ENCODE data around the gene DTX3. TPM values are rescaled to one million over a fixed set of nuclear protein-coding genes. Genes with fewer than 3 reads are reported as not detected.
A peak's percentile ranks its signal among the peaks of the same experiment; 100 is the strongest.
"Not testable (repeated sequence)": the region's sequence is repeated elsewhere in the genome, so short reads cannot be mapped to it uniquely, and the experiment has no call there.

DTX3 gene
- total RNA-seq, 4 donors from 2014 or later: 34.6 to 70.2 (median 53.2) TPM

- TF ChIP-seq POLR2A (IDR thresholded peaks at IDR 0.05) (no peak), EP300 (IDR thresholded peaks at IDR 0.05) (no peak), POLR2AphosphoS5 (IDR thresholded peaks at IDR 0.05) (no peak)
- TF ChIP-seq, protein P1, sequence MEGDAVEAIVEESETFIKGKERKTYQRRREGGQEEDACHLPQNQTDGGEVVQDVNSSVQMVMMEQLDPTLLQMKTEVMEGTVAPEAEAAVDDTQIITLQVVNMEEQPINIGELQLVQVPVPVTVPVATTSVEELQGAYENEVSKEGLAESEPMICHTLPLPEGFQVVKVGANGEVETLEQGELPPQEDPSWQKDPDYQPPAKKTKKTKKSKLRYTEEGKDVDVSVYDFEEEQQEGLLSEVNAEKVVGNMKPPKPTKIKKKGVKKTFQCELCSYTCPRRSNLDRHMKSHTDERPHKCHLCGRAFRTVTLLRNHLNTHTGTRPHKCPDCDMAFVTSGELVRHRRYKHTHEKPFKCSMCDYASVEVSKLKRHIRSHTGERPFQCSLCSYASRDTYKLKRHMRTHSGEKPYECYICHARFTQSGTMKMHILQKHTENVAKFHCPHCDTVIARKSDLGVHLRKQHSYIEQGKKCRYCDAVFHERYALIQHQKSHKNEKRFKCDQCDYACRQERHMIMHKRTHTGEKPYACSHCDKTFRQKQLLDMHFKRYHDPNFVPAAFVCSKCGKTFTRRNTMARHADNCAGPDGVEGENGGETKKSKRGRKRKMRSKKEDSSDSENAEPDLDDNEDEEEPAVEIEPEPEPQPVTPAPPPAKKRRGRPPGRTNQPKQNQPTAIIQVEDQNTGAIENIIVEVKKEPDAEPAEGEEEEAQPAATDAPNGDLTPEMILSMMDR (IDR thresholded peaks at IDR 0.05): no peak
- peak overlapping the region in 2 of 4 donors; percentile 14 to 31 for H3K27ac ChIP-seq
- H3K4me3 ChIP-seq: no peak overlapping the region
- WGBS, 2 donors (ENCODE audit: low coverage in 1 of 2): 61 to 63% methylated on average over 3 of the region's 3 CpGs
- no peak for ATAC-seq
- H3K9me3 ChIP-seq: no peaks in the 10 kb centered on the region
- H3K4me1 ChIP-seq: peaks cover 0 to 73% (median 21%) of the 10 kb centered on the region in 3 donors
- H3K36me3 ChIP-seq: peaks cover 0 to 50% of the 10 kb centered on the region in 2 donors
- peaks cover 22% of the 10 kb centered on the region for H3K27me3 ChIP-seq
Observed at GRCh38 chr12:57616383-57617101, 11.9 kb downstream of the DTX3 start.

DNA sequence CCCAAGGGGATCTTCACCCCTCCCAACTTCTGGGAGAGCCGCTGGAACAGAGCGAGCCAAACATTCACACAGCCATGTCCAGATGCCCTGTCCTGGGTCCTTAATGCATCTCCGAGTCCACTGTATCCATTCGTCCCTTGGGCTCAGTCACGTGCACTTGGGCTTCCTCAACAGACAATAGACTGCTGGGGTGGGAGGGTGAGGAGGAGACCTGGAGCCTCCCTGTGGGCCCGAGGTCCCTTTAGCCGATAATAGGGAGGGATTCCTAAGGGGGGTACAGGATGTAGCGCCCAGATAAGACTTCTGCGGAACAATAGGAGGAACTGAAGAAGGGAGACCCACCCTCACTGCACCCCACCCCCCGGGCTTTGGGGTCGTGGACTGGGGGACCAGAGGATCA is 13.3 kb downstream of the DTX3 start:
- H3K4me1 ChIP-seq: peaks cover 0 to 64% (median 22%) of the 10 kb centered on the region in 3 donors
- ATAC-seq: no peak
- TF ChIP-seq POLR2AphosphoS5 (IDR thresholded peaks at IDR 0.05): no peak
- TF ChIP-seq POLR2A (IDR thresholded peaks at IDR 0.05): no peak
- H3K27ac ChIP-seq: no peak overlapping the region
- H3K36me3 ChIP-seq: peaks cover 0 to 50% of the 10 kb centered on the region in 2 donors
- H3K27me3 ChIP-seq: peaks cover 27% of the 10 kb centered on the region
- H3K4me3 ChIP-seq: no peak overlapping the region
- WGBS, 2 donors (ENCODE audit: low coverage in 1 of 2): 39 to 71% methylated on average over 1 to 6 of the region's 11 CpGs
- no peaks in the 10 kb centered on the region for H3K9me3 ChIP-seq

GRCh38 chr12:57618431-57618830 is 13.8 kb downstream of the DTX3 start:
- peaks cover 0 to 60% (median 19%) of the 10 kb centered on the region in 3 donors for H3K4me1 ChIP-seq
- ATAC-seq: not testable (repeated sequence)
- 92 to 100% methylated on average over 3 to 6 of the region's 6 CpGs for WGBS, 2 donors (ENCODE audit: low coverage in 1 of 2)

GRCh38 chr12:57618966-57619433 is 14.4 kb downstream of the DTX3 start:
- ATAC-seq: no peak
- peaks cover 0 to 46% of the 10 kb centered on the region in 2 donors for H3K36me3 ChIP-seq
- H3K27ac ChIP-seq: no peak overlapping the region
- no peaks in the 10 kb centered on the region for H3K9me3 ChIP-seq
- TF ChIP-seq POLR2A (IDR thresholded peaks at IDR 0.05) (no peak), EP300 (IDR thresholded peaks at IDR 0.05) (no peak), POLR2AphosphoS5 (IDR thresholded peaks at IDR 0.05) (no peak)
- TF ChIP-seq, protein P1 (IDR thresholded peaks at IDR 0.05): no peak
- H3K27me3 ChIP-seq: peaks cover 34% of the 10 kb centered on the region
- H3K4me1 ChIP-seq: peaks cover 0 to 54% (median 13%) of the 10 kb centered on the region in 3 donors
- H3K4me3 ChIP-seq: no peak overlapping the region
- WGBS, 2 donors (ENCODE audit: low coverage in 1 of 2): 69% methylated on average over 9 of the region's 16 CpGs; no CpG with 5 or more reads in 1 of the 2 donors

More at GRCh38 chr12:57618431-57618830, 13.8 kb downstream of the DTX3 start:
- H3K4me3 ChIP-seq, H3K9me3 ChIP-seq, H3K27ac ChIP-seq: not testable (repeated sequence)
- H3K36me3 ChIP-seq: peaks cover 0 to 45% of the 10 kb centered on the region in 2 donors
- peaks cover 29% of the 10 kb centered on the region for H3K27me3 ChIP-seq

GRCh38 chr12:57619434-57620244 is 15.0 kb downstream of the DTX3 start:
- peaks cover 34% of the 10 kb centered on the region for H3K27me3 ChIP-seq
- H3K36me3 ChIP-seq: peaks cover 0 to 43% of the 10 kb centered on the region in 2 donors
- no peak overlapping the region for H3K27ac ChIP-seq
- ATAC-seq: no peak
- H3K9me3 ChIP-seq: no peaks in the 10 kb centered on the region
- H3K4me3 ChIP-seq: no peak overlapping the region
- H3K4me1 ChIP-seq: peaks cover 0 to 47% (median 12%) of the 10 kb centered on the region in 3 donors
- TF ChIP-seq, protein P1 (IDR thresholded peaks at IDR 0.05): no peak
- no peak for TF ChIP-seq POLR2A (IDR thresholded peaks at IDR 0.05)
- TF ChIP-seq EP300 (IDR thresholded peaks at IDR 0.05): no peak
- 0% methylated on average over 1 of the region's 46 CpGs; no CpG with 5 or more reads in 1 of the 2 donors for WGBS, 2 donors (ENCODE audit: low coverage in 1 of 2)
